Smooth muscle cell (in vitro differentiated cells): ENCODE measurements around the gene TTC23. TPM values are rescaled to one million over a fixed set of nuclear protein-coding genes. Genes with fewer than 3 reads are reported as not detected.

Source experiments
- polyA plus RNA-seq: library from polyadenylated mRNA; unstranded; fragments of >200 nt; fragmentation: Nextera tagmentation; extraction: Ambion mirVana; gene quantifications from 2 replicates; pipeline ENCODE4 v1.2.1, GENCODE V29; 2016
- total RNA-seq: library from RNA; depleted of rRNA; stranded (reverse); fragments of >200 nt; gene quantifications from 2 replicates; pipeline ENCODE4 v1.2.3, GENCODE V29; 2014

Gene TTC23
- total and polyA plus RNA-seq, 2 experiments from 2014 or later: 25.0 to 45.4 TPM

Other genes with a start within 250 kb of the TTC23 start
- gene PGPEP1L, start 241.8 kb downstream of the TTC23 start, total RNA-seq: not detected in 2 replicates
- not detected in 2 replicates for gene PGPEP1L, start 241.8 kb downstream of the TTC23 start, polyA plus RNA-seq
- gene SYNM, start 144.5 kb downstream of the TTC23 start, total RNA-seq: 3.0 and 4.9 TPM in 2 replicates
- 1.3 and 2.6 TPM in 2 replicates for gene SYNM, start 144.5 kb downstream of the TTC23 start, polyA plus RNA-seq
- gene LRRC28, start 1.9 kb upstream of the TTC23 start, total RNA-seq: 28.8 and 53.5 TPM in 2 replicates
- gene LRRC28, start 1.9 kb upstream of the TTC23 start, polyA plus RNA-seq: 22.2 and 26.5 TPM in 2 replicates